Stimulated activated CD8-positive, alpha-beta memory T cell treated with anti-CD3 and anti-CD28 coated beads, Interleukin-15, amount 100 ng/mL, for 1 hour (primary cell): ENCODE data around the gene TCTN2.

Experiments used
- DNase-seq: peaks from one replicate; pipeline ENCODE4 v3.0.0-alpha.2; 2020; ENCODE audit warnings: low read depth

TCTN2 gene

DNA sequence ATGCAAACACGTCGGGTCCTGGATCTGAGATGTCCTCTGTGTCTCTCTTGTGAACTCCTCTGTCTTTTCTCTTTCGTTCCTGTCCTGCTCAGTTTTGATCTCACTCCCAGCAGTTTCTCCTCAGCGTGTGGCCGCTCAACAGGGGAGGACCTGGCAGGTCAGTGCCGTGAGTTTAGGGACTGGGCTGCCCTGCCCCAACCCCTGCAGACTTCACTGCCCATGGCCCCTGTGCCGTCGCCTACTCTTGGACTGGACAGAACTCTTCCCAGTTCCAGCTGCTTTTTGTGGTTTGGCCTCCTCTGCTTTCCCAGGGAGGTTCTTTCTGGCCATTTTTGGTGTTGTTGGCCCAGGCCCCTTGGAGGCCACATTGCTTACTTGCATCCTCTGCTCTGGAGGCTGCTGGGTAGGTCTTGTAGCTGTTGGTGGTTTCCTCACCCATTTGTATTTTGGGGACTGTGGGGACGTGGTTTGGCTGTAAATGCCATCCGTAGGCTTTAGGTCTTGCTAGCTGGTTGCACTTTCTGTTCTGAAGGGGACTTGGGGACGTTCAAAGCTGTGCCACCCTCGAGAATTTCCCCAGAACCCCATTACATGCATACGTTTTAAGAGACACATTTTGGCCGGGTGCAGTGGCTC, 71.1 kb downstream of the TCTN2 start:
- DNase-seq = no peak

DNA sequence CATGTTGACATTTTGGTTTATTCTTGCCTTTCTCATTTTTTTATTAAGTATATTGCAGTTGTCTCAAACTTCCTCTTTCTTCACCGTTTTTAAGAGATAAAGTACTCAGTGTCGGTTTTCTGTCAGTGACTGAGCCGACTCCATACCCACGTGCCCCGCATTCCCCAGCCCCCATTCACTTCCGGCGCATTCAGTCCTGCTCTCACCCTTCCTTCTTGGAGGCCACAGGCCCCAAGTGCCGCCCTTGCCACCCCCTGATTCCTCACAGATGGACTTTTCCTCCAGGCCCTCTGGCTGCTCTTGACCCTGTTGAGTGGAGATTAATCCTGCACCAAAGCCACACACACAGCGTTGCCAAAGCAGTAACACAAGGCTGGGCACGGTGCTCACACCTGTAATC, 72.1 kb downstream of the TCTN2 start:
- DNase-seq = no peak

DNA sequence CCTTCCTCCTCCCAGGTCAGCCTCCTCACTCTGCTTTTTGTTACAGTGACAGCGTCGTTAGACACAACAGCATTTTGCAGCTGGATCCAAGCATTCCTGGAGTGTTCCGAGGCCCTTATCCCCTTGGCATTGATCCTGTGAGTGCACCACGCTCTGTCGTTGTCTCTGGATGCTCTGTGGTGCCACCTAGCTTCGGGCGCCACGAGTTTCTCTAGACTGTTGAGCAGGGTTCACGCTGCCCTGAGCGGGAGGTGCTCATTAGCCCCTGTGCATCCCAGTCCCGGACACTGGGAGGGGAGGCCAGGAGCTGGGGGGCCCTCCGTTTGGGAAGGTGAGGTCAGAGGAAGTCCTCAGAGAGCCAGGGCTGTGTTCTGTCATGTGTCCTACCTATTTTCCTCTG, 73.9 kb downstream of the TCTN2 start:
- DNase-seq = no peak

DNA sequence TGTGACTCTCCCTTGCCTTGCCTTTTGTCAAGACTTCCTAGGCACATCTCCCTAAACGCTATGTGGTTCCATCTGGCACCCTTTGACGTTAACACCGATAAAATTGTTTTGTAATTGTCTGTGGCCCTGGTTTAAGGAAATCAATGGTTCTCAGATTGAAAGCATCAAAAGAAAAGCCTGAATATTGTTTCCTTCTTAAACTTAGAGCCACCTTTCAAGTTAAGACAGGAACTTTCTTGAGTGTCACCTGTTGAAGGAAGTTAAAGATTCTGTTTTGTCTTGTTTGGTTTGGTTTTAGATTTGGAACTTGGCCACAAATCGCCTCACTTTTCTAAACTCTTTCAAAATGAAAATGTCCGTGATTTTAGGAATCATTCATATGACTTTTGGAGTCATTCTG, 76.4 kb downstream of the TCTN2 start:
- DNase-seq = no peak

DNA sequence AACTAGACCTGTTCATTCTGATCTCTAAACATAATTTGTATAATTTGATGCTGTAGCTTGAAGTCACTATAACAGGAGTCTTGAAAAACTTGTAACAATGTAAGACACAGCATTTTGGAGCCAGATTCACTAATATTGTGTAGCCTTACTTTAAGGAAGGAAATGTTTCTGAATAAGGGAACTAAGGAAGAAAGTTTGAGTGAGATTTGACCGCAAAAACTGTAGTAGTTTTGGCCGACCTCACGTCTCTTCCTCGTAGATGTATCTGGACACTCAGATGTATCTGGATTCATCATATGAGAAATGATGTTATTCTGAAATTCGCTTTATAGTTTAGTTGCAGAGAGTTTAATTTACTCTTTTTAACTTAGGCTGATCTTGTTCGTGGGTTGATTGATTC, 77.2 kb downstream of the TCTN2 start:
- no peak for DNase-seq

DNA sequence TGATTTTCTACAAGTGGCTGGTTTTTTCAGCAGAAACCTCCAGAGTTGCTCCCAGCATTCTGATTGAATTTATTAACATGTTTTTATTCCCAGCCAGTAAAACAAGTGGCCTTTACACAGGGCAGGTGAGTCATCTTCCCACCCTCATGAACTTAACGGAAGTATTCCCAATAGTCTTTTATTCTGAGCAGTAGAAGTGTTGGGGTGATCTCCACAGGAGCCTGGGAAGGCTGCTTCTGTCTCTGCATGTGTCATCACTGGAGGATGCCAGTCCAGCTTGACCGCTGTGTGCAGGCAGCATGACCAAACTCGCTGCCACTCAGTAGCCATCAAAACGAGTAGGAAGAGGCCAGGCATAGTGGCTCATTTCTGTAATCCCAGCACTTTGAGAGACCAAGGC, 77.7 kb downstream of the TCTN2 start:
- DNase-seq = no peak

DNA sequence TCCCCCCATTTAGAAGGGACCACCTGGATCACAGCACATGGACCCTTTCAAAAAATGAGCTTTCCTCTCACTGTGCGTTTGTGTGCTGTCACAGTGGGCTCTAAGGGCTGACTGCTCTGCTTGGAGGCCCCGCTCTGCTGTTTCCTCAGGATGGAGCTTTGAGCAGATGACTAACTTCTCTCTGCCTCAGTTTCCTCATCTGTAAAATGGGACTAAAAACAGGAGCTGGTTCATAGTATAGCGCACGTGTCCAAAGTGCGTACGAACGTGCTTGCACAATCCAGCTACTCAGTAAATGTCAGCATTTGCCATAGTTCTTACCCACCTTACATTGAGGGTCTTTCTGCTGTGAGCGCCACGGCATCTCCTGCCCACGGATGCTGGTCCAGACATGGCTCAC, 78.4 kb downstream of the TCTN2 start:
- DNase-seq = no peak

DNA sequence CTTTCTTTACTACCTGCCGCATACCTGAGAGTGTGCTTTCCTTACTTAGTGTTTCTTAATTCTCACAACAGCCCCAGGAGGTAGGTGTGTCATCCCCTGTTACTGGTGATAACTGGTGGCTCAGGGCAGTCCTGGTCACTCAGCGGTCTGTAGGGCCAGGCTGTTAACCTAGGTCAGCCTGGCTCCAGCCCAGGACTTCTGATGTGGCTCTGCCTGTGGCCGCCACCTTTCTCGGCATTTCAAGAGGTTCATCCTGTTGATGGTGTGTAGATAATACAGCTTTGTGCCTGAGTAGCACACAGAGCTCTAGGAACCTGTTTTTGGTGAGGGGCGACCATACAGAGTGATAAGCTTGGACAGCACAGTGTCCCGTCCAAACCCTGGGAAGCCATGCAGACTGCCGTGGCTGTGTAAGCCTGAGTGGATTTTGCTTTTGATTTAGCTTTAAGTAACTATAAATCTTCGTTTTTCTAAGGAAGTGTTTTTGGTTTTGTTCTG, 79.3 kb downstream of the TCTN2 start:
- no peak for DNase-seq

DNA sequence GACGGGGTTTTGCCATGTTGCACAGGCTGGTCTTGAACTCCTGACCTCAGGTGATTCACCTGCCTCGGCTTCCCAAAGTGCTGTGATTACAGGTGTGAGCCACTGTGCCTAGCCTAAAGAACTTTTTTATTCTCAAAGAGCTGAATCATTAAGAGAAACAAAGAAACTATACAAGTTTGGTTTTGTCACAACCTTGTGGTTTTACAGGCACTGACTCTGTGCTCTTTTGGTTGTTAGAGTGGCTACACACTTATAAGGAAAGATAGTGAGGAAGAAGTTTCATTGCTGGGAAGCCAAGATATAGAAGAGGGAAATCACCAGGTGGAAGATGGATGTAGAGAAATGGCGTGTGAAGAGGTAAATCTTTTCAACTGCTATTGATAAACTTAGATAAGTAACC, 81.1 kb downstream of the TCTN2 start:
- DNase-seq = no peak

DNA sequence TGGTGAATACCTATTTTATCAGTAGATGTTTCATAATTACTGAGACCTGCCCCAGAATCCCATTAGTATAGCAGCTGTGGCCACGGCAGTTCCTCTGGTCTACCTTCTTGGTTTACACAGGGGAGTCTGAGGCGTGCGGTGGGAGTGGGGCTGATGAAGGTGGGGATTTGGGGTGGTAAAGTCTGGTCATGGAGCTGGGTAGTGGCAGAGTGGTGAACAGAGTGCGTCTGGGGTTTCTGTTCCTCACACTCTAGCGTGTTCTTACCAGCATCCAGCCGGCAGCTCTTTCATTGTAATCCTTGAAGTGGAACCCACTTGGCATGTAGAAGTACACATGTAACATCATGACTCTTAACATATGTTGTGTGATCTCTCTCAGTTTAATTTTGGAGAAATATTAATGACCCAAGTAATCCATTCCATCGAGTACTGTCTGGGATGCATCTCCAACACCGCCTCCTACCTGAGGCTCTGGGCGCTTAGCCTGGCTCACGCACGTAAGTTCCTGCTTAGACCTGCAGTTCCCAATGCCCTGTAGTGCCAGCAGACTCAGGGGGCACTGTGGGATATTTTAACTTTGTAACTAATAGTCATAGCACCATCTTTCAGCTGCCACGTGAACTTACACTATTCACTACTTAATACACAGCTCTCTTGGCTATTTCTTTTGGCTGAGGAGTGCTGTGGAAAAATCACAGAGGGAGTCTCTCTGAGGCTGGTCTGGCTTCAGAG, 83.3 kb downstream of the TCTN2 start:
- DNase-seq = no peak

DNA sequence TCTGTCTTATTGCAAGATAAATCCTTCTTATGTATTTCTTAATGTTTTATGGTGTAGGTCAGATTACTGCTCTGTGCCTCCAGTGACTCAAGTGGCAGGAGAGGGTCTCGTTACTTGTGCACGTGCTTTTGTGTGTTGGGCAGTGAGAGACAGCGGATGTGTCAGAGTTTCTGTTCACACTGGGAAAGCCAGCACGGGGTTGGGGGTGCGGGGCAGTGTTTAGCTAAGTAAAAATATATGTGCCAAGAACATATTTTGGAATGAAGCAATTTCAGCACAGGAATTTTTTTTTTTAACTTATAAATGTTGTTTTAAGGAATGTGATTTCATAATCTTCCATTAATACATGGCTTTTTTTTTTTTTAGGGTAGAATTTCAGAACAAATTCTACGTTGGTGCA, 86.6 kb downstream of the TCTN2 start:
- DNase-seq = no peak
